ENCODE results near the gene SUGCT.

The SUGCT gene

GRCh38 chr7:40234046-40234445 is 99.2 kb downstream of the SUGCT start:
- in situ Hi-C loops (cut with MboI; ENCODE audit: low pct_unique_long_range_greater_than_20kb, low sequenced_read_pairs, unreplicated experiment), result no loop called here
- no peak for DNase-seq (ENCODE audit: low spot score)
- TF ChIP-seq, protein P1, sequence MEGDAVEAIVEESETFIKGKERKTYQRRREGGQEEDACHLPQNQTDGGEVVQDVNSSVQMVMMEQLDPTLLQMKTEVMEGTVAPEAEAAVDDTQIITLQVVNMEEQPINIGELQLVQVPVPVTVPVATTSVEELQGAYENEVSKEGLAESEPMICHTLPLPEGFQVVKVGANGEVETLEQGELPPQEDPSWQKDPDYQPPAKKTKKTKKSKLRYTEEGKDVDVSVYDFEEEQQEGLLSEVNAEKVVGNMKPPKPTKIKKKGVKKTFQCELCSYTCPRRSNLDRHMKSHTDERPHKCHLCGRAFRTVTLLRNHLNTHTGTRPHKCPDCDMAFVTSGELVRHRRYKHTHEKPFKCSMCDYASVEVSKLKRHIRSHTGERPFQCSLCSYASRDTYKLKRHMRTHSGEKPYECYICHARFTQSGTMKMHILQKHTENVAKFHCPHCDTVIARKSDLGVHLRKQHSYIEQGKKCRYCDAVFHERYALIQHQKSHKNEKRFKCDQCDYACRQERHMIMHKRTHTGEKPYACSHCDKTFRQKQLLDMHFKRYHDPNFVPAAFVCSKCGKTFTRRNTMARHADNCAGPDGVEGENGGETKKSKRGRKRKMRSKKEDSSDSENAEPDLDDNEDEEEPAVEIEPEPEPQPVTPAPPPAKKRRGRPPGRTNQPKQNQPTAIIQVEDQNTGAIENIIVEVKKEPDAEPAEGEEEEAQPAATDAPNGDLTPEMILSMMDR (IDR thresholded peaks at IDR 0.05; ENCODE audit: extremely low read depth, insufficient read depth, missing control alignments), result no peak

GRCh38 chr7:40234666-40235065 is 99.9 kb downstream of the SUGCT start:
- DNase-seq (ENCODE audit: low spot score), result no peak
- in situ Hi-C loops (cut with MboI; ENCODE audit: low pct_unique_long_range_greater_than_20kb, low sequenced_read_pairs, unreplicated experiment), result no loop called here
- TF ChIP-seq, protein P1 (IDR thresholded peaks at IDR 0.05; ENCODE audit: extremely low read depth, insufficient read depth, missing control alignments), result no peak

- in situ Hi-C loops (cut with MboI; ENCODE audit: low pct_unique_long_range_greater_than_20kb, low sequenced_read_pairs, unreplicated experiment), result no loop called here
Observed at GRCh38 chr7:40237731-40238130, 102.9 kb downstream of the SUGCT start.

GRCh38 chr7:40239755-40240303 is 105.0 kb downstream of the SUGCT start:
- TF ChIP-seq, protein P1 (IDR thresholded peaks at IDR 0.05; ENCODE audit: extremely low read depth, insufficient read depth, missing control alignments), result no peak
- no peak for DNase-seq (ENCODE audit: low spot score)
- in situ Hi-C loops (cut with MboI; ENCODE audit: low pct_unique_long_range_greater_than_20kb, low sequenced_read_pairs, unreplicated experiment), result no loop called here

More at GRCh38 chr7:40237731-40238130, 102.9 kb downstream of the SUGCT start:
- TF ChIP-seq, protein P1 (IDR thresholded peaks at IDR 0.05; ENCODE audit: extremely low read depth, insufficient read depth, missing control alignments), result no peak
- no peak for DNase-seq (ENCODE audit: low spot score)

DNA sequence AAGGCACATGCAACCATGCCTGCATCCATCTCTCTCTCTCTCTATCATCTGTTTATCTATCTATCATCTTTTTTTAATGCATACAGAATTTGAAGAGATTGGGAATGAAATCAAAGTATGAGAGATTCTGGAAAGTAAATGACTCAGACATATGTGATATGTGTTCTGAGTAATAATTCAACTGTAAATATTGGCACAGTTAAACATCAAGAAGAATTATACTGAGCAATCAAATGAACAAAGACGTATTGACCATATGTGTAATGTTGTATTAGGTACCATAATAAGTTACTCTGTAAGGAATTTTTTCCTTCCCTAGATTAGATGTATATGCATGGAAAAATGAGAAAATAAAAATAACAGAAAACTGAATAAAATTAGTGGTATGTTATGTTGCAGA is 108.3 kb downstream of the SUGCT start:
- TF ChIP-seq, protein P1 (IDR thresholded peaks at IDR 0.05; ENCODE audit: extremely low read depth, insufficient read depth, missing control alignments), result no peak
- in situ Hi-C loops (cut with MboI; ENCODE audit: low pct_unique_long_range_greater_than_20kb, low sequenced_read_pairs, unreplicated experiment), result no loop called here
- no peak for DNase-seq (ENCODE audit: low spot score)

GRCh38 chr7:40244226-40244625 is 109.4 kb downstream of the SUGCT start:
- TF ChIP-seq, protein P1 (IDR thresholded peaks at IDR 0.05; ENCODE audit: extremely low read depth, insufficient read depth, missing control alignments), result no peak
- in situ Hi-C loops (cut with MboI; ENCODE audit: low pct_unique_long_range_greater_than_20kb, low sequenced_read_pairs, unreplicated experiment), result no loop called here
- no peak for DNase-seq (ENCODE audit: low spot score)

Data from GM13977 (cell line).